PC-9 (cell line): ENCODE measurements around the gene CABP5. TPM values are rescaled to one million over a fixed set of nuclear protein-coding genes. Genes with fewer than 3 reads are reported as not detected.

Experiments used
- BruUV-seq: library from RNA; stranded (reverse); fragments of 400-500 nt; replicated peaks from 2 replicates; lab custom pipeline; 2021; lab: Mats Ljungman, UMichigan
- CTCF ChIA-PET: fragments of 300-600 bp; sonication (Branson Sonifier 250); formaldehyde crosslinking; loops from one replicate; lab custom pipeline; 2022; ENCODE audit warnings: antibody characterized with exemption; lab: Charles Lee
- POLR2A ChIA-PET: fragments of 300-600 bp; sonication (Branson Sonifier 250); formaldehyde crosslinking; loops from one replicate; lab custom pipeline; 2022; ENCODE audit warnings: antibody characterized with exemption; ENCODE audit not compliant: unreplicated experiment; lab: Charles Lee
- DNase-seq, 2 experiments: peaks; one replicate each; pipeline versions ENCODE4 v3.0.0 to v3.0.0-alpha.2; 2015 to 2022; ENCODE audit warnings: mixed read lengths in 1 of 2
- H2AFZ ChIP-seq: fragments of 200-600 bp; sonication (generic); 2 replicates; pipeline ENCODE4 v1.8.1; 2017; ENCODE audit warnings: antibody characterized with exemption
- H3F3A ChIP-seq: fragments of 200-600 bp; sonication (generic); 2 replicates; pipeline ENCODE4 v1.8.1; 2017; ENCODE audit warnings: antibody characterized with exemption, mild to moderate bottlenecking, low read depth; ENCODE audit not compliant: insufficient read depth
- H3K27ac ChIP-seq: fragments of 200-600 bp; sonication (generic); 2 replicates; pipeline ENCODE4 v1.6.1; 2016; ENCODE audit warnings: mixed run types
- H3K27me3 ChIP-seq: fragments of 200-600 bp; sonication (generic); 2 replicates; pipeline ENCODE4 v1.6.1; 2016; ENCODE audit warnings: low read depth, mixed run types; ENCODE audit not compliant: insufficient read depth
- H3K36me3 ChIP-seq: fragments of 200-600 bp; sonication (generic); 2 replicates; pipeline ENCODE4 v1.6.1; 2016; ENCODE audit warnings: low read depth, mixed run types
- H3K4me1 ChIP-seq: fragments of 200-600 bp; sonication (generic); replicated peaks from 2 replicates; pipeline ENCODE4 v1.6.1; 2016; ENCODE audit warnings: mixed run types; ENCODE audit not compliant: insufficient read depth
- H3K4me2 ChIP-seq: fragments of 200-600 bp; sonication (generic); 2 replicates; pipeline ENCODE4 v1.6.1; 2017; ENCODE audit warnings: mixed run types
- H3K4me3 ChIP-seq: fragments of 200-600 bp; sonication (generic); 2 replicates; pipeline ENCODE4 v1.6.1; 2016; ENCODE audit warnings: mixed run types
- H3K79me2 ChIP-seq: fragments of 200-600 bp; sonication (generic); 2 replicates; pipeline ENCODE4 v1.6.1; 2017; ENCODE audit warnings: low read depth, mixed run types
- H3K9me2 ChIP-seq: fragments of 200-600 bp; sonication (generic); 2 replicates; pipeline ENCODE4 v1.8.1; 2017; ENCODE audit warnings: mild to moderate bottlenecking; ENCODE audit not compliant: insufficient read depth
- H3K9me3 ChIP-seq: fragments of 200-600 bp; sonication (generic); 2 replicates; pipeline ENCODE4 v1.8.1; 2016; ENCODE audit warnings: low read depth; ENCODE audit not compliant: insufficient read depth
- H4K20me1 ChIP-seq: fragments of 200-600 bp; sonication (generic); 2 replicates; pipeline ENCODE4 v1.8.1; 2017; ENCODE audit not compliant: insufficient read depth
- CTCF ChIP-seq: fragments of 200-600 bp; sonication (generic); conservative IDR thresholded peaks from 2 replicates; pipeline ENCODE4 v1.6.1; 2017; ENCODE audit warnings: mixed run types, antibody characterized with exemption, mild to moderate bottlenecking, moderate library complexity
- EZH2 ChIP-seq: fragments of 200-600 bp; sonication (generic); IDR thresholded peaks from 2 replicates; pipeline ENCODE4 v1.8.0; 2017; ENCODE audit warnings: antibody characterized with exemption, low read depth
- intact Hi-C: fragments of 100-400 bp; cut with micrococcal nuclease; formaldehyde crosslinking; loops from one replicate; pipeline ENCODE4 v1.10.0; 2022; ENCODE audit not compliant: unreplicated experiment
- total RNA-seq: library from RNA; stranded (reverse); gene quantifications from 2 replicates; pipeline ENCODE4 v1.2.3, GENCODE V29; 2021

The CABP5 gene
- total RNA-seq, 1 experiment from 2014 or later, result not detected

- no peaks in the 10 kb centered on the region for H3K36me3 ChIP-seq
- no peaks in the 10 kb centered on the region for H3K4me1 ChIP-seq
- DNase-seq, result peak in 1 of 2 experiments; percentile 67
- no peaks in the 10 kb centered on the region for H3F3A ChIP-seq
- TF ChIP-seq EZH2 (no peak), CTCF (no peak)
- H3K27ac ChIP-seq, result no peak overlapping the region
- no peak overlapping the region for H3K4me2 ChIP-seq
- H3K79me2 ChIP-seq, result no peaks in the 10 kb centered on the region
- no peaks in the 10 kb centered on the region for H4K20me1 ChIP-seq
- CTCF ChIA-PET, result no interaction called here
- no peak overlapping the region for H3K4me3 ChIP-seq
- intact Hi-C loops, result no loop called here
- H3K27me3 ChIP-seq, result peaks cover 54% of the 10 kb centered on the region
- no peaks in the 10 kb centered on the region for H3K9me2 ChIP-seq
- H2AFZ ChIP-seq, result no peak overlapping the region
- H3K9me3 ChIP-seq, result peaks cover 6% of the 10 kb centered on the region; the same call in 1 of the 2 replicates
- BruUV-seq, result no TSS peak
- POLR2A ChIA-PET, result no interaction called here
Observed at GRCh38 chr19:48000846-48001245, 43.0 kb downstream of the CABP5 start.

GRCh38 chr19:47998800-47999199, 45.1 kb downstream of the CABP5 start:
- intact Hi-C loops, result no loop called here
- H3K9me3 ChIP-seq, result peaks cover 6% of the 10 kb centered on the region; the same call in 1 of the 2 replicates
- CTCF ChIA-PET, result no interaction called here
- no peak for DNase-seq
- TF ChIP-seq CTCF, result no peak
- TF ChIP-seq EZH2, result no peak
- BruUV-seq, result no TSS peak
- H3K9me2 ChIP-seq, result no peaks in the 10 kb centered on the region; the same call in 1 of the 2 replicates
- no peak overlapping the region for H3K4me3 ChIP-seq
- no peaks in the 10 kb centered on the region for H4K20me1 ChIP-seq
- no peak overlapping the region for H3K27ac ChIP-seq
- H3K27me3 ChIP-seq, result peaks cover 44% of the 10 kb centered on the region
- no peaks in the 10 kb centered on the region for H3K79me2 ChIP-seq
- no peaks in the 10 kb centered on the region for H3F3A ChIP-seq
- no peaks in the 10 kb centered on the region for H3K4me1 ChIP-seq
- H3K36me3 ChIP-seq, result no peaks in the 10 kb centered on the region
- H2AFZ ChIP-seq, result no peak overlapping the region
- no peak overlapping the region for H3K4me2 ChIP-seq
- POLR2A ChIA-PET, result no interaction called here

- Histone ChIP-seq H3K4me2 (no peak overlapping the region), H3K9me2 (no peaks in the 10 kb centered on the region; the same call in 1 of the 2 replicates), H3K36me3 (no peaks in the 10 kb centered on the region), H3K4me1 (no peaks in the 10 kb centered on the region), H3K4me3 (no peak overlapping the region), H2AFZ (no peak overlapping the region), H4K20me1 (no peaks in the 10 kb centered on the region), H3K9me3 (peaks cover 6% of the 10 kb centered on the region; the same call in 1 of the 2 replicates), H3F3A (no peaks in the 10 kb centered on the region), H3K27ac (no peak overlapping the region), H3K79me2 (no peaks in the 10 kb centered on the region), H3K27me3 (peaks cover 42% of the 10 kb centered on the region)
- intact Hi-C loops, result no loop called here
- no peak for TF ChIP-seq CTCF
- TF ChIP-seq EZH2, result no peak
- ChIA-PET POLR2A (no interaction called here), CTCF (no interaction called here)
- no TSS peak for BruUV-seq
- no peak for DNase-seq
Observed at GRCh38 chr19:47996230-47996727, 47.6 kb downstream of the CABP5 start.
